Mucosa of stomach (tissue), 1 donor: ENCODE results near the gene CCDC97.
A peak's percentile ranks its signal among the peaks of the same experiment; 100 is the strongest.

Source experiments
- H3K27me3 ChIP-seq: one replicate; pipeline ENCODE4 v1.7.0; 2013; ENCODE audit warnings: mild to moderate bottlenecking, low read length; ENCODE audit not compliant: control insufficient read depth, insufficient read depth
- H3K36me3 ChIP-seq: one replicate; pipeline ENCODE4 v1.7.0; 2013; ENCODE audit warnings: low read length; ENCODE audit not compliant: control insufficient read depth, insufficient read depth
- H3K4me1 ChIP-seq: one replicate; pipeline ENCODE4 v1.7.0; 2013; ENCODE audit warnings: mild to moderate bottlenecking, low read length; ENCODE audit not compliant: control insufficient read depth, insufficient read depth
- H3K4me3 ChIP-seq: one replicate; pipeline ENCODE4 v1.7.0; 2013; ENCODE audit warnings: low read length
- H3K9ac ChIP-seq: one replicate; pipeline ENCODE4 v1.7.0; 2013; ENCODE audit warnings: mild to moderate bottlenecking, low read length, moderate library complexity
- H3K9me3 ChIP-seq: one replicate; pipeline ENCODE4 v1.7.0; 2013; ENCODE audit warnings: mild to moderate bottlenecking, low read length, moderate library complexity; ENCODE audit not compliant: control insufficient read depth
- donor health status: Pancreatic carcinoma.

The CCDC97 gene

DNA sequence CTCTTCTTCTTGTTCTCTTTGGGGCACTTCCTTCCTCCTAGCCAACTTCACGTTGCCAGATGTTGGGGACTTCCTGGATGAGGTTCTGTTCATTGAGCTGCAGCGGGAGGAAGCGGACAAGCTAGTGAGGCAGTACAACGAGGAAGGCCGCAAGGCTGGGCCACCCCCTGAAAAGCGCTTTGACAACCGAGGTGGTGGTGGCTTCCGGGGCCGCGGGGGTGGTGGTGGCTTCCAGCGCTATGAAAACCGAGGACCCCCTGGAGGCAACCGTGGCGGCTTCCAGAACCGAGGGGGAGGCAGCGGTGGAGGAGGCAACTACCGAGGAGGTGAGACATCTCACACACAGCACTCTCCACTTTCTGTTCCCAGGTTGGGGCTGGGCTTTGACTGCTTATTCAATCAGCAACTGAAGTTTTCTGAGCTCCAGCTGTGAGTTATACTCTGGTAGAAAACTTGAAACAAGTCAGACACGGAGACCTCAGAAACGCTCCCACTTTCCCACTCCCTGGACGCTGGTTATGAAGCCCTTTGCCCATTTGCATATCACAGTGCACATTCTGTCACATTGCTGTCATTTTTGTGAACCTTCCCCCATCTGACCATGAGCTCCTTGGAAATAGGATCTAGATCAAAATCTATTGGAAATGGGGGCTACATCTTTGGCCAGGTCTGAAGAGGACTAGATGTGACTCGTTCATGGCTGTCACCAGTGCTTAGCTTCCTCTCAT is 7.2 kb upstream of the CCDC97 start:
- no peak overlapping the region for H3K9ac ChIP-seq
- no peak overlapping the region for H3K4me3 ChIP-seq
- H3K27me3 ChIP-seq, result no peaks in the 10 kb centered on the region
- no peaks in the 10 kb centered on the region for H3K9me3 ChIP-seq
- H3K4me1 ChIP-seq, result peaks cover 27% of the 10 kb centered on the region
- H3K36me3 ChIP-seq, result peaks cover 50% of the 10 kb centered on the region

GRCh38 chr19:41303954-41304353 is 6.0 kb upstream of the CCDC97 start:
- Histone ChIP-seq H3K9ac (no peak overlapping the region), H3K4me1 (peaks cover 27% of the 10 kb centered on the region), H3K36me3 (peaks cover 46% of the 10 kb centered on the region), H3K27me3 (no peaks in the 10 kb centered on the region), H3K9me3 (no peaks in the 10 kb centered on the region), H3K4me3 (no peak overlapping the region)

DNA sequence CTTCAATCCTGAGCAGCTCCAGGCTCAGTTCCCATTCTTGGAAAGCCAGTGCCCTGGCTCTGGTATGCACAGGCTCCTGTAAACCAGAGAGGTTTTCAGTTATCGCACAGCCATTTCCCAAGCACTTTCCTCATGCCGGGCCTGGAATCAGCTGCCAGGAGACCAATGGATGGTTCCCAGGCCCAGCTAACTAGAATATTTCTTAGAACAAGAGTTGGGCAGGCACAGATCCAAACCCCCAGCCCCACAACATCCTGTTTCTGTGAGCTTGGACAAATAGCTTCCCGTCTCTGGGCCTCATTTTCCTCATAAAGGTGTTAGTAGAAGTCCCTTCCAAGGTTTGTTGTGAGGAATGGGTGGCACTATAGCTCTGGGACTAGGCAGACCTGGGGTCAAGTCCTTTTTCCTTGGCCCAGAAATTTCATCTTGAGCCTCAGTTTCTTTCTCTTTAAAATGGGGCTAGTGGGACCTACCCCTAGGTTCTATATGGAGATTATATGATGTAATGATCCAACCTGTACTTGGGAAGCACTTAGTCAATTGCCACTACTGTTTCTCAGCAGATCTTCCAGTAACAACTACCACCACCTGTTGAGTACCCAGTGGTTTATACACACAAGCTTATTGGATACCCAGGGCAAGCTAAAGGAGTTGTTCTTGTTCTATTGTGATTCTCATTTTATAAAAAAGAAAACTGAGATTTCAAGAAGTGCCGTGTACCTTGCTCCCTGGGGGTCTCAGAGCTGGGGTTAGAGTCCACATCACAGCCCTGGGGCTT is 5.1 kb upstream of the CCDC97 start:
- H3K9me3 ChIP-seq, result no peaks in the 10 kb centered on the region
- peaks cover 40% of the 10 kb centered on the region for H3K36me3 ChIP-seq
- H3K27me3 ChIP-seq, result no peaks in the 10 kb centered on the region
- H3K9ac ChIP-seq, result no peak overlapping the region
- peaks cover 22% of the 10 kb centered on the region for H3K4me1 ChIP-seq
- H3K4me3 ChIP-seq, result no peak overlapping the region

DNA sequence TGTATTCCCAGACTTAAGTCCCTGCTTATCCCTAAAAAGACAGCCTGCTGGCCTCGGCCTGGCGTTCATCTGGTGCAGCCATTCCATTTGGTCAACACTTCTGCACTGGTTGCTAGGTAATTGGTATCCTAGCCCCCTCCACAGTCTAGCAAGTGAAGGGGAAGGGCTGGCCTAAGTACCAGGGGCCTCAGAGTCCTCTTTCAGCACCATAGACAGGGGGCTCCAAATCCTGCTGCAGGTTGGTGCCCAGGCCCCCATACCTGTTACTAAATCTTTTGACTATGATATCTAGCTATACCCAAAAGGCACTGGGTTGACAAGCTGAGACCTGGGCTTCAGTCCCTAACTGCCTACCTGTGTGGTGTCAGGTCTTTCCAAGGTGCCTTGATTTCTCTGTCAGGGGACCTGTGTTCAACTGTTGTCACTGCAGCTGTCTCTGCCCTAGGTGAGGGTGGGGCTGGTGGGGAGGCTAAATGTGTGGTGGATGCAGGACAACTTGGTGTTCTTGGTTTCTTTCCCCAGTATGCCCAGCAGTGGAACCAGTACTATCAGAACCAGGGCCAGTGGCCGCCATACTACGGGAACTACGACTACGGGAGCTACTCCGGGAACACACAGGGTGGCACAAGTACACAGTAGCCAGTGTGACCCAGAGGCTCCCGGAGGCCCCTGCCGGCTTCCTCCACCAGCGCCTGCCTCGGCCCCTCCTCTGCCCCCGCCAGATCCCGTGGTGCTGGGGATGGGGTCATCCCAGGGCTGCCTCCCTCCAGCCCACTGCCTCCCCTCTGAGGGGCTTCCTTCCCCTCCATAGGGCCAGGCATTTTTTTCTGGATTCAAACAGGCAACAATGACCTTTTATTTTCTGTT is 3.8 kb upstream of the CCDC97 start:
- peaks cover 36% of the 10 kb centered on the region for H3K36me3 ChIP-seq
- H3K4me1 ChIP-seq, result peaks cover 18% of the 10 kb centered on the region
- no peak overlapping the region for H3K9ac ChIP-seq
- no peaks in the 10 kb centered on the region for H3K9me3 ChIP-seq
- H3K4me3 ChIP-seq, result no peak overlapping the region
- H3K27me3 ChIP-seq, result no peaks in the 10 kb centered on the region

DNA sequence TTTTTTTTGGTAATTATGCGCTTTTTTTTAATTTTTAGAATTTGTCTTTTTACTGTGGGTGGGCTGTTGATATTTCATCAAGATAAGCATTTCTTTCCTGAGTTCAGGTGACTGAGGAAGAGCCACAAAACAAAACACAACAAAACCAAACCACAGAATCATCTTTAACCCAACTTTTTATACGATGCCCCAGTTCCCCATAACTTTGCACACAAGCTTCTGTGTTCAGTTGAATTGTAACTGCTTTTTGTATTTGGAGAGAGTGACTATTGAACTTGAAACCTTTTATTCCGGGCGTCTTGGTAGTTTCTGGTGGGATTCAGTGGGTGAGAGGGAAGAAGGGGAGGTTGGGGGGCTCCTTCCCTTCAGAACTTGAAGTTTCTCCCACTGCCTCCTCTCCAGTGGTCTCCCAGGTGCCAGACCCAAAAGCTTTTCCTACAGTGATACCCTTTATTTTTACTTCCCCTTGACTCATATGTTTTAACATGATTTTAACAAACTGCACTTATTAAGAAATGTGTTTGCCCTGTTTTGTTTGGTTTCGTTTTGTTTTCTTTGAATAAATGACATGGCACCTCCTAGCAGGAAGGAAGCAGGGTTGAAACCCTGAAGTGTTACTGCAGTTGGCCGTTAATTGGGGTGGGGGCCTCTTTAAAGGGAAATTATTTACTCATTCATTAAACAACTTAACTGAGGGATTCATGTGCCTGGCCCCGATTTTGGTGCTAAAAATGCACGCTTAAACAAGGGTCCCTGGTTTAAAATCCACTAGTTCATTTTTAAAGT is 2.7 kb upstream of the CCDC97 start:
- Histone ChIP-seq H3K9ac (no peak overlapping the region), H3K4me1 (peaks cover 22% of the 10 kb centered on the region), H3K36me3 (peaks cover 36% of the 10 kb centered on the region), H3K9me3 (no peaks in the 10 kb centered on the region), H3K27me3 (no peaks in the 10 kb centered on the region), H3K4me3 (no peak overlapping the region)

GRCh38 chr19:41307954-41308449 is 2.0 kb upstream of the CCDC97 start:
- Histone ChIP-seq H3K36me3 (peaks cover 29% of the 10 kb centered on the region), H3K27me3 (no peaks in the 10 kb centered on the region), H3K9ac (peak overlapping the region; percentile 82), H3K4me1 (peaks cover 22% of the 10 kb centered on the region), H3K4me3 (no peak overlapping the region), H3K9me3 (no peaks in the 10 kb centered on the region)

DNA sequence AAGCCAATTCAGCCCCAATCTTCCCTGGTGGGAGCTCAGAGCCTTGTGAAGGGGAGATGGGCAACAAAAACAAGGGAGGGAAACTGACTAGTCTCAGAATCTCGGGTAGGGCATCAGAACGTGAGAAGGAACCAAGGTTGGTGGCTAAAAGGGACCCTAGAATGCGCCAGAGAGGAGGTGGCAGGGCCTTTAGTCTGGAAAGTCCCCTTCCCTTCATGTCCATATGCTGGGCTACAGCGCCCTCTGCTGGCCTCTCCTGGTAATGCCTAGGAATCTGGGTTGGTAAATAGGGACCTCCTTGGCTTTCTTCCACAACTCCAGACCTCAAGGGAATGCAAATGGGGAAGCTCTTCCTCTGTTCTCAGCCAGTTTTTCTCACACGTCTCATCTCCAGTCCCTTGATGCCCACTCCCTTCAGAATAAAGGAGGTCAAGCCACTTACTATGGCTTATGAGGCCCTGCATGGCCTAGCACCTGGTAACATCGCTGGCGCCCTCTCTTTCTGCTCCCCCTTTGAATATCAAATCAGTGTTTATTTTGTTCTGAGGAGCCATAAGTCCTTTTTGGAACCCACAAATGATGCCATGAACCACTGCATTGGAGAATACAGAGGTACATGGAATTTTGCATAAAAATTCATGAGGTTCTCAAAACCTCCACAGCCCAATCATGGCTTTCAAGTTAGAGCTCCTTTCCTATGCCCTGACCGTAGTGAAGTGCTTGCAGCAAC is 1.4 kb upstream of the CCDC97 start:
- H3K27me3 ChIP-seq, result no peaks in the 10 kb centered on the region
- peaks cover 22% of the 10 kb centered on the region for H3K4me1 ChIP-seq
- H3K4me3 ChIP-seq, result peak overlapping the region; percentile 72
- H3K9ac ChIP-seq, result peak overlapping the region; percentile 82
- H3K36me3 ChIP-seq, result peaks cover 25% of the 10 kb centered on the region
- H3K9me3 ChIP-seq, result no peaks in the 10 kb centered on the region

DNA sequence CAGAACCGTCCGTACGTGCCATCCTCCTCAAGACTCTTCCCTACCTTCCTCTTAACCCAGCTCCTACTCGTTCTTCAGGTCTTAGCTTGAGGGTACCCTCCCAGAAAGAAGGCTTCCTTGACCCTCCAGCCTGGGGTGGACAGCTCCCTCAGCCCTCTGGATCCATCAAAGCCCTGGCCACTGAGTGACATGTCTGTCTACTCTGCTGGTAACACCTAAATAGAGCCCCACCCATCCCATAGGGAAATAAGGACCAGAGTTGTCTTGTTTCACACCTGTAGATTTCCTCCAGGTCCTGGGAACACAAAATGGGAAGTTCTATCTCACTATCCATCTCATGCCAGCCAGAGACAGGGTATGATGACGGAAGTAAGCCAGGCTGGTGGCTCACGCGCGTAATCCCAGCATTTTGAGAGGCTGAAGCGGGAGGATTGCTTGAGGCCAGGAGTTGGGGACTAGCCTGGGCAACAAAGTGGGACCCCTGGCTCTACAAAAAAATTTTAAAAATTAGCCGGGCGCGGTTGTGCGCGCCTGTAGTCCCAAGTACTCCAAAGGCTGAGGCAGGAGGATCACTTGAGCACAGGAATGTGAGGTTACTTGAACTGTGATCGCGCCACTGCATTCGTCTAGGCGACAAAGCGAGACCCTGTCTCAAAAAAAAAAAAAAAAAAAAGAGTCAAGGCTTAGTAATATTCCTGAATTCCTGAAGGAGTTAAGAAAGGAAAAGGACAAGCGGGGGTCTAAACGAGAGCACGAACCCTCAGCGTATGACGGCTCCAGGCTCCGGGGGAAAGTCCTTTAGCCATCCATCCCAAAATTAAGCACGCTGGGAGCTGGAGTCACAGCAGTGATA is 566 bp upstream of the CCDC97 start:
- Histone ChIP-seq H3K27me3 (no peaks in the 10 kb centered on the region), H3K9ac (peak overlapping the region; percentile 82), H3K4me1 (peaks cover 22% of the 10 kb centered on the region), H3K4me3 (peak overlapping the region; percentile 72), H3K36me3 (peaks cover 17% of the 10 kb centered on the region), H3K9me3 (no peaks in the 10 kb centered on the region)

DNA sequence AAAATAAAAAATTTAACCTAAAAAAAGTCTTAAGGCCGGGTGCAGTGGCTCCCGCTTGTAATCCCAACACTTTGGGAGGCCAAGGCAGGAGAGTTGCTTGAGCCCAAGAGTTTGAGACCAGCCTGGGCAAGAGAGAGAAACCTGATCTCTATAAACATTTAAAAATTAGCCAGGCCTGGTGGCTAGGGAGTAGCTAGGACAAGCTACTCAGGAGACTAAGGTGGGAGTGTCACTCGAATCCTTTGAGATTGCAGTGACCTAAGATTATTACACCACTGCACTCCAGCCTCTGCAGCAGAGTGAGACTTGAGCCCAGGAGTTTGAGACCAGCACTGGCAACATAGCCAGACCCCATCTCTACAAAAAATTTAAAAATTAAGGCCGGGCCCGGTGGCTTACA is 1.1 kb downstream of the CCDC97 start:
- Histone ChIP-seq H3K4me1 (peaks cover 22% of the 10 kb centered on the region), H3K9ac (peak overlapping the region; percentile 82), H3K27me3 (no peaks in the 10 kb centered on the region), H3K9me3 (no peaks in the 10 kb centered on the region), H3K36me3 (peaks cover 2% of the 10 kb centered on the region), H3K4me3 (no peak overlapping the region)

DNA sequence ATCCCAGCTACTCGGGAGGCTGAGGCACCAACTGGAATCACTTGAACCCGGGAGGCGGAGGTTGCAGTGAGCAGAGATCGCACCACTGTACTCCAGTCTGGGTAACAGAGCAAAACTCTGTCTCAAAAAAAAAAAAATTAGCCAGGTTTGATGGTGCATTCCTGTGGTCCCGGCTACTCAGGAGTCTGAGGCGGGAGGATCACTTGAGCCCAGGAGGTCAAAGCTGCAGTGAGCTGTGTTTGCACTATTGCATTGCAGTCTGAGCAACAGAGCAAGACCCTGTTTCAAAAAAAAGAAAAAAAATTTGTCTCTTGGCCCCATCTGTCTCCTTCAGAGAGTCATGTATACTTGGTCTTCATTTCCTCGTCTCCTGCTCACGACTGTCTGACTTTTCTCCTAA is 1.6 kb downstream of the CCDC97 start:
- Histone ChIP-seq H3K36me3 (no peaks in the 10 kb centered on the region), H3K4me1 (peaks cover 22% of the 10 kb centered on the region), H3K4me3 (no peak overlapping the region), H3K27me3 (no peaks in the 10 kb centered on the region), H3K9ac (no peak overlapping the region), H3K9me3 (no peaks in the 10 kb centered on the region)
